COLO668 (cell line): ENCODE data around the gene PCBP2.
"Not testable (repeated sequence)": the region's sequence is repeated elsewhere in the genome, so short reads cannot be mapped to it uniquely, and the experiment has no call there.

Experiments used
- DNase-seq: peaks from one replicate; lab custom pipeline; 2025; ENCODE audit not compliant: unreplicated experiment; lab: John Stamatoyannopoulos, UW

Gene PCBP2

DNA sequence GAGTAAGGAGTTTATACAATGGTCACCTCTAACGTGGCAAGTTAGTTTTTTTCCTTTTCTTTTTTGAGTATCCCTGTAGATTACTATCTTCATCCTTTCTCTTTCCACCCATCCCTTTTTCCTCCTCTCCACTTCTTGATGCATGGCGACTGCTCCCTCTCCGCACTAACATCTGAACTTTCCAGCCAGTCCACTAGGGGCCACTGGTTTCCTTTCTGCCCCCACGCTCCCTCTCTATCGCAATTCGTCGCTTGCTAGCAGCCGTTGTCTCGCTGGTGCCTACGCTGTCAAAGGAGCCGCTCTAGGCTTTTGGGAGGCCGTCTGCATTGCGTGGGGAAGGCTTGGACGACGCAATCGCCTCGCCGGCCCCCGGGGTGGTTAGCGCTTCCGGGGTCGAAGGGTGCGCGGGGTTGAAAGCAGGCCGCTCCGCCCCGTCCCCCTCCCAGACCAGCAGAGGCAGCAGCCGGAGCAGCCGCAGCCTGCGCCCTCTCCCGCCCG lies at the start of gene PCBP2:
PCBP2 (plus strand) TSS at position 442 of the 498 bp plus-strand sequence. CDS start 2,699 bp downstream, outside the sequence.
- peak; percentile 95 for DNase-seq

- not testable (repeated sequence) for DNase-seq
Measured at GRCh38 chr12:53402351-53402750, 49.6 kb upstream of the PCBP2 start.

- DNase-seq, result no peak
Measured at GRCh38 chr12:53402871-53403270, 49.0 kb upstream of the PCBP2 start.

DNA sequence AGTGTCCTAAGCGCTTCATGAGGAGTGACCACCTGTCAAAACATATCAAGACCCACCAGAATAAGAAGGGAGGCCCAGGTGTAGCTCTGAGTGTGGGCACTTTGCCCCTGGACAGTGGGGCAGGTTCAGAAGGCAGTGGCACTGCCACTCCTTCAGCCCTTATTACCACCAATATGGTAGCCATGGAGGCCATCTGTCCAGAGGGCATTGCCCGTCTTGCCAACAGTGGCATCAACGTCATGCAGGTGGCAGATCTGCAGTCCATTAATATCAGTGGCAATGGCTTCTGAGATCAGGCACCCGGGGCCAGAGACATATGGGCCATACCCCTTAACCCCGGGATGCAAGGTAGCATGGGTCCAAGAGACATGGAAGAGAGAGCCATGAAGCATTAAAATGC lies 41.0 kb upstream of the PCBP2 start:
- no peak for DNase-seq

DNA sequence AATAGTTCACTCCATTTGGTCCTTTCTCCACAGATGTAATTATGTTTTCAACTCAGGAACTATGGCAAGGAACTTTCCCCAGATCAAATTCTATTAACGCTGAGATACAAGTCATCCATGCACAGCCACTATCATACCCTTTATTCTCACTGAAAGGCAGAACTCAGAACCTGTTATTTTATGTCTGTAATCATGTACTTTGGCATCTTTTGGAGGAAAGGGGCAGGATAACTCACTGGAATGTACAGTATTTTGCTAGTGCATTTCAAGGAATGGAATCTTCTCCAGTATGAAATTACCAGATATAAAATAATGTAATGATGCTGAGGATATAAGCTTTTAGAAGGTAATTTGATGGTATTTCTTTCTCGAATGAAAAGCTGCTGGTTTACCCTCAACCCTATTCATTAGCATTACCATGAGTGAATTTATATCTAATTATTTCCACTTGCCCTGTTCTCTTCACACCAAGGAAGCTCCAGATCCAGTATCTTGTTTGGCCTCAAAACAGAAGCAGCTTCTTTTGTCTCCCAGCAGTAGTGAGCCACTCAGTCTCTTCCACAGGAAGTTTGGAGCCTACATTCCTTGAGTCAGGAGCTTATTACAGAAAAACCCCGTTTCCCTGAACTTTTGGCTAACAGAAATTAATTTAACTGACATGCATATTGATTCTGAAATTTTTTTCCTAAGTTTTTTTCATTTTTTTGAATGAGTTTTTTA lies 38.3 kb upstream of the PCBP2 start:
- no peak for DNase-seq

DNA sequence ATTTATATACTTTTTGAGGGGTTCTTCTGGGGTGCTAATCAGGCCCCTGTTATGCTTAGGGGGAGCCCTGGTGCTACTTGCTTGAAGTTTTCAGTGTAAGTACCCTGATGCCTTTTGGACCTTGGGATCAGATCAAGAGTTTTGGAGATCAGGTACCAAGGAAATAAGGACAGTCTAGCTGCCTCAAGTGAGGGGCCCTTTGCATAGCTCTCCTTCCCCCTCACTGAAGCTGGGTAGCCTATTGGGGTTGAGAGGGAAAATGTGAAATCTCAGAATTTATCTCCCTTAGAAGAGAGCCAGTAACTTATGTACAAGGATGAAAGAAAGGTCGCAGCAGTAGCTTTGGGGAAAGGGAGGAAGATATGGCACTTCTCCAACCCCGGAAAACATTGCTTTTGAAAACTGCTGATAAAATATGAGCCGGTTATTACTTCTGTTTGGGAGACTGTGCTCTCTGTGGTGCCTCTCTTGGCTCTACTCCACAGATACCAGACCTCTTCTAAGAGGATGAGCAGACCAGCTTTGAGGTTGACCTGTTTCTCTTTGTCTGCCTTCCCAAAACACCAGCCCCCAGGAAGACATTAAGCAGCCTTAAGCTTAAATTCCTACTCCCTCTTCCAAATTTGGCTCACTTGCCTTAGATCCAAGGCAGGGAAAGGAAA lies 37.0 kb upstream of the PCBP2 start:
- no peak for DNase-seq

DNA sequence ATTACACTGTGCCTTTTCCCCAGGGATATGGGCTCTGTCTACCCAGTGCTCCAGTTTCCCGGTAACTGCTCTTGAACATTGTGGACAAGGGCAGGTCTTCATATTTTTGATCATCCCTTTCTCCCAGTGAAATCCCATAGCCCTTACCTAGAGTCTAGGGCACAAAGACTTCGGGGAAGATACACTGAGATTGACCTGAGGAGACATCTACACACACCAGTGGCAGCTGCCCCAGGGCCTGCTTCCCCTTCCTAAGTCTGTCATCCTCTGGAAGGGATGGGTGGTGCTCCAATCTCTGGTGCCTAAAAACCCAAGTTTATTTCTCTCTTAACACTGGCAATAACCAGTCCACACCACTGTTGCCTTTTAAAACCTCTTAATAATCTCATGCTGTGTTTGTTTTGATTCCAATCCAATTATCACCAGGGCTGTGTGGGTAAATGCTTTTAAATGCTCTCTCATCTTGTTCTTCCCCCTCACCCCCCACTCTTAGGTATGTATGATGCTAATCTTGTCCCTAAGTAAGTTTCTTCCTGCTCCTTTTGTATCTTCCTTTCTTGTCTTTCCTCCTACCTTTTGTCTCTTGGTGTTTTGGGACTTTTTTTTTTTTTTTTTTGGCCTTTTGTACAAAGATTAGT lies 36.0 kb upstream of the PCBP2 start:
- DNase-seq, result not testable (repeated sequence)

- DNase-seq, result not testable (repeated sequence)
Measured at GRCh38 chr12:53417291-53417816, 34.5 kb upstream of the PCBP2 start.

GRCh38 chr12:53418221-53418620 lies 33.7 kb upstream of the PCBP2 start:
- no peak for DNase-seq

DNA sequence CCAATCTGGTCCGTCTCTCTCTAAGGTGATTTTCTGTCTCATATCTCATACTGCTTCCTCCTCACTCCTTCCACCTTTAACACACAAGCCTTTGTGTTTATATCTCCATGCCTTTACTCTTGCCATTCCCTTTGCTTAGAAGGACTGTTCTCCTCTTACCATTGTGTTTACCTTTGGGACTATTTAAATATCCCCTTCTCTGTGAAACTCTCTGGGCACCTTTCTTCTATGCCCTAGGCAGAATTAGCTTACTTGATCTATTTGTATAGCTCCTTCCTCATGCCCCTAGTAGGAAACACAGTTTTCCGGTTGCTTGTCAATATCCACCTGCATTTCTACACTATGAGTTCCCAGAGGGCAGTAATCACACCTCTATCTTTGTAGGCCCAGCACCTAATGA lies 32.1 kb upstream of the PCBP2 start:
- DNase-seq, result no peak

DNA sequence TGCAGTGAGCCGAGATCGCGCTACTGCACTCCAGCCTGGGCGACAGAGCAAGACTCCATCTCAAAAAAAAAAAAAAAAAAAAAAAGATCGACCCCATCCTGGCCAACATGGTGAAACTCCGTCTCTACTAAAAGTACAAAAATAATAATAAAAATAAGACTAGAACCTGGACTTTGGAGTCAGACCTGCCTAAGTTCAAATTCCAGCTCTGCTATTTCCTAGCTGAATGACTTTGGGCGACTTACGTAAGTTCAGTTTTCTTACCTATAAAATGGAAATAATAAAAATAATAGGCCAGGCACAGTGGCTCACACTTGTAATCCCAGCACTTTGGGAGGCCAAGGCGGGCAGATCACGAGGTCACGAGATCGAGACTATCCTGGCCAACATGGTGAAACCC lies 29.7 kb upstream of the PCBP2 start:
- DNase-seq, result not testable (repeated sequence)

DNA sequence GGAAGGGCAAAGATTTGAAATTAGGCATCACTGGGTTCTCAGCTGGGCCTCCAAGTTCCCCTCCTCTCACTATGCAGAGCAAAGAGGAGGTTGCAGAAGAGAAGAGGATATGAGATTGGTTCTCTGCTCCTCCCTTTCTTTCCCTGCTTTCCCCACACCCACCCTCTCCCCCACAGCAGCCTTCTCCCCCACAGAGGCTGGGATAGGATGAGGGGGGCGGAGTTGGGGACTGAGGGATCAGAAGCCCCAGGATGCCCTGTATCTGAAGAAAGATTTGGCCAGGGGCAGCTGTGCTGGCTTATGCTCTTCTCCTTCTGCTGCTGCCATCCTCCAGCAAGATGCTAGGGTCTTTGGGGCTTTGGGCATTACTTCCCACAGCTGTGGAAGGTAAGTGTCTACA lies 28.3 kb upstream of the PCBP2 start, which contains the start of gene AMHR2:
AMHR2 (plus strand) TSS at position 259 of the 400 bp plus-strand sequence; CDS start at position 339, 80 bp downstream.
- no peak for DNase-seq

- DNase-seq, result no peak
Measured at GRCh38 chr12:53424626-53425514, 27.0 kb upstream of the PCBP2 start.

DNA sequence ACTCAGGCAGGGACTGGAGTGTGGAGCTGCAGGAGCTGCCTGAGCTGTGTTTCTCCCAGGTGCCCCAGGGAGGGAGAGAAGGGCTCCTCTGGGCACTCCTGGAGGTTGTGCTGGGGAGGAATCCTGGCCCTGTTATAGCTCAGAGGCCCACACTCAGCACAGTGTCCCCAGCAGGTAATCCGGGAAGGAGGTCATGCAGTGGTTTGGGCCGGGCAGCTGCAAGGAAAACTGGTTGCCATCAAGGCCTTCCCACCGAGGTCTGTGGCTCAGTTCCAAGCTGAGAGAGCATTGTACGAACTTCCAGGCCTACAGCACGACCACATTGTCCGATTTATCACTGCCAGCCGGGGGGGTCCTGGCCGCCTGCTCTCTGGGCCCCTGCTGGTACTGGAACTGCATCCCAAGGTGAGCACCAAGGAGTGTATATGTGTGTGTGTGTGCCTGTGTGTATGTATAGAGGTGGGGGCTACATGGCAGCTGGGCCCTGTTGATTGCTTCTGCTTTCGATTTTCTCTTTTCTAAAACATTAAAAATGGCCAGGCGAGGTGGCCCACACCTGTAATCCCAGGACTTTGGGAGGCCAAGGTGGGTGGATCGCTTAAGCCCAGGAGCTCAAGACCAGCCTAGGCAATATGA lies 26.3 kb upstream of the PCBP2 start:
- DNase-seq, result no peak

DNA sequence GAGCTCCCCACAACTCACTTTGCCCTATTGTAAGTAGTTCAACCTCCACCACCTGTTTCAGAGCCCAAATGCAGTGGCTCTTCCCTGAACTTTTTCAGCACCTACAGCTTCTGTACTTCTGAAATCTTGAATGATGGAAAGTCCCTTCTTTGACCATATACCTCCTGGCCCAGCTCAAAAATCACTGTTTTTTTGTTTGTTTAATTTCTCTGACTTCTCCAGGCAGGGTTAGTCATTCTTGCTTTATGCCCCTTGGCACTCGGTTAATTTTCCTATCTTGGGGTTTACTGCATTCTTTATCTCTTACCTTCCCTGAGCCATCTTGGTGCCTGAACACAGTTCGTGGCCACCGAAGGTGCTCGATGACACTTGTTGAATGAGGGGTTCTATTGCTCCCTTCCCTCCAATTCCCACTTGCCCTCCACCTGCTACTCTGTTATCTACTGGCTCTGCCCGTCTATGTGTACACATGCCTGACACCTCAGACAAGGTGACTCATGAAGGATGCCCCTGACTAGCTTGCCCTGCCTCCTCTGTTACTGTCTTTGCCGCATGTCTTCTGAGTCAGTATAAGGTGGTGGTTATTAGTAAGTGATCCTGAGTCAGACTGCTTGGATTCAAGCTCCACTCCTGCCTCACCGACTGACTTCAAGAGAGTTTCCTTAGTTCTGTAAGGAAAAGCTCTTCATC lies 23.9 kb upstream of the PCBP2 start:
- DNase-seq, result no peak

DNA sequence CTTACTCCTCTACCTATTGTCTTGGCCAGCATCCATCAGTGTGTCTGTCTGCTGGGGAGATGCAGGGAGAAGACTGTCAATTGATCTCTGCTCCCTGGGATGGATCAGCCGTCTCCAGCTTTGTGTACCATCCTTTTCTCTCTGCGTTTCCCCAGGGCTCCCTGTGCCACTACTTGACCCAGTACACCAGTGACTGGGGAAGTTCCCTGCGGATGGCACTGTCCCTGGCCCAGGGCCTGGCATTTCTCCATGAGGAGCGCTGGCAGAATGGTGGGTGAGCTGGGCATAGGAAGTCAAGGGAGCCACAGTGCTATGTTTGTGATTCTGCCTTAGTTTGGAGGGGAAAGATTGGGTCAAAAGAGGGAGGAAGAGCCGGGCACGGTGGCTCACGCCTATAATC lies 23.2 kb upstream of the PCBP2 start:
- no peak for DNase-seq

DNA sequence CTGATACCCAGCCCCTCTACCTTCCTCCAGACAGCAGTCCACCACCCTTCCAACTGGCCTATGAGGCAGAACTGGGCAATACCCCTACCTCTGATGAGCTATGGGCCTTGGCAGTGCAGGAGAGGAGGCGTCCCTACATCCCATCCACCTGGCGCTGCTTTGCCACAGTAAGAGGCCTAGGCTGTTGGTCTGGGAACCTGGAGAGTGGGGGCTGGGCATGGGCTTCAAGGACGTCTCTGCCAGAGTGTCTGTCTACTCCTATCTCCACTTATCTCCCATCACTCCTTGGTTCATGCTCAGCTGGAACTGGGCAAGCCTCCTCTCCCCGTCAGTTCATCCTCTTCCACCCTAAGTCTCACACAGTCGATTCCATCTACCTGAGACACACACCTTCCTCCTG lies 21.8 kb upstream of the PCBP2 start:
- no peak for DNase-seq

DNA sequence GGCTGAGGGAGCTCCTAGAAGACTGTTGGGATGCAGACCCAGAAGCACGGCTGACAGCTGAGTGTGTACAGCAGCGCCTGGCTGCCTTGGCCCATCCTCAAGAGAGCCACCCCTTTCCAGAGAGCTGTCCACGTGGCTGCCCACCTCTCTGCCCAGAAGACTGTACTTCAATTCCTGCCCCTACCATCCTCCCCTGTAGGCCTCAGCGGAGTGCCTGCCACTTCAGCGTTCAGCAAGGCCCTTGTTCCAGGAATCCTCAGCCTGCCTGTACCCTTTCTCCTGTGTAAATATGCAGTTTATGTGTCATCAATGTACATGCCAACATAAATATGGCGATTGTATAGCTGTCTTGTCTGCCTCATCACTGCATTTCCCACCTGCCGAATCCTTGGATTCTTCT lies 20.7 kb upstream of the PCBP2 start:
- DNase-seq, result no peak

DNA sequence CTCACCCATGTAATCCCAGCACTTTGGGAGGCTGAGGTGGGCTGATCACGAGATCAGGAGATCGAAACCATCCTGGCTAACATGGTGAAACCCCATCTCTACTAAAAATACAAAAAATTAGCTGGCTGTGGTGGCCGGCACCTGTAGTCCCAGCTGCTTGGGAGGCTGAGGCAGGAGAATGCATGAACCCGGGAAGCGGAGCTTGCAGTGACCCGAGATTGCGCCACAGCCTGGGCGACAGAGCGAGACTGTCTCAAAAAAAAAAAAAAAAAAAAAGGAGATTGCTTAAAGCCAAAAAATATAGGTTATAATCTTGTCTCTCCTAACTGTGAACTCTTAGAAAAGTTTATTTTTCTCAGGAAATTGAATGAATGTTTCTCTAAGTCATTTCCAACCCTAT lies 16.6 kb upstream of the PCBP2 start:
- not testable (repeated sequence) for DNase-seq

- not testable (repeated sequence) for DNase-seq
Measured at GRCh38 chr12:53439582-53439981, 12.3 kb upstream of the PCBP2 start.
